ENCODE data around the gene ZNF679. TPM values are rescaled to one million over a fixed set of nuclear protein-coding genes. Genes with fewer than 3 reads are reported as not detected.
"Not testable (repeated sequence)": the region's sequence is repeated elsewhere in the genome, so short reads cannot be mapped to it uniquely, and the experiment has no call there.

Gene ZNF679
- polyA plus RNA-seq, 3 donors, result not detected

DNA sequence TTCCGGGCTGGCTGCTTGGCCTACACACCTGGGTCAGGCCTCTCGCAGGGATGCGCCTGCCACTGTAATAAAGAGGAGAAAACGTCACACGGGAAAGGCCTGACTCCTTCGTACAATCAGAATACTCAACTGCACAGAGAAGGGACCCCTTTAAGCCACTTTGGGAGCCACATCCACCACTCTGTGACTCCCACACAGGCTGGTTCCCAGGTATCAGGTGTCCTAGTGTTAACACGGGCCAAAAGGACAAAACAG is 79.7 kb downstream of the ZNF679 start:
- DNase-seq (ENCODE audit: low read depth in 3 of 3, low spot score in 2 of 3), result no peak

DNA sequence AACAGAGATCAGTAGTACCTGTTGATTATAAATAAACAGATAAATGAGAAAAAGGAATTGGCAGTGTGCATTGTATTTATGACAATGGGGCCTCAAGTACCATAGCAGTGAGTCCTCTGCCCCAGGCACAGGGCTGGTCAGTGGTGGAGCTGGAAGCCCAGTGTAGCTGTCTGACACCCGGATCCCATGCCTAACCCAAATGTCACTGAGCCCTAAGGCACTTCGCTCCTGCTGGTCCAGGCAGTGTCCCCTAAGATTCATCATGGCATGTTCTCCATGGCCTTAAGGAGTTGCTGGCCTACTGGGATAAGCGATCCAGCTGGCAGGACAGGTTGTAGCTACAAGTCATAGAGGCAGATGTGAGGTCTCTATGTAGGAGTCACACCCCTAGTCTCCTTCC is 82.2 kb downstream of the ZNF679 start:
- DNase-seq (ENCODE audit: low read depth in 3 of 3, low spot score in 2 of 3), result no peak

DNA sequence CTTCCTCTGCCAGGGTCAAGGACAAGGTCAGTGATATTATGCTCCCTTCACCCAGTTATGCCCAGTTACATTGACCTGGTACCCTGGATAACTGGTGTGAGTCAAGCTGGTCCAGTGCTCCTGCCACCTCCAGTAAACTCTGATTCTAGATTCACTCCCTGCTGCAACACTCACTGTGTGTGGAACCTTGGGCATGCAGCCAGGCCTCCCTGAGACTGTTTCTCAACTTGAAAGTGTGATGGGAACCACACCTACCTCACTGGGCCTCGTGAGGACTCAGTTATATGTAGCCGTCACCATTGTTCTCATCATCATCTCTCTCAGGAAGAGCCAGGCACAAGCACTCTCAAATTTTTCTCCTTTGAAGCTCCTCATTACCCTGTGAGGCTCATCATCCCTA is 84.6 kb downstream of the ZNF679 start:
- DNase-seq (ENCODE audit: low read depth in 3 of 3, low spot score in 2 of 3), result no peak

DNA sequence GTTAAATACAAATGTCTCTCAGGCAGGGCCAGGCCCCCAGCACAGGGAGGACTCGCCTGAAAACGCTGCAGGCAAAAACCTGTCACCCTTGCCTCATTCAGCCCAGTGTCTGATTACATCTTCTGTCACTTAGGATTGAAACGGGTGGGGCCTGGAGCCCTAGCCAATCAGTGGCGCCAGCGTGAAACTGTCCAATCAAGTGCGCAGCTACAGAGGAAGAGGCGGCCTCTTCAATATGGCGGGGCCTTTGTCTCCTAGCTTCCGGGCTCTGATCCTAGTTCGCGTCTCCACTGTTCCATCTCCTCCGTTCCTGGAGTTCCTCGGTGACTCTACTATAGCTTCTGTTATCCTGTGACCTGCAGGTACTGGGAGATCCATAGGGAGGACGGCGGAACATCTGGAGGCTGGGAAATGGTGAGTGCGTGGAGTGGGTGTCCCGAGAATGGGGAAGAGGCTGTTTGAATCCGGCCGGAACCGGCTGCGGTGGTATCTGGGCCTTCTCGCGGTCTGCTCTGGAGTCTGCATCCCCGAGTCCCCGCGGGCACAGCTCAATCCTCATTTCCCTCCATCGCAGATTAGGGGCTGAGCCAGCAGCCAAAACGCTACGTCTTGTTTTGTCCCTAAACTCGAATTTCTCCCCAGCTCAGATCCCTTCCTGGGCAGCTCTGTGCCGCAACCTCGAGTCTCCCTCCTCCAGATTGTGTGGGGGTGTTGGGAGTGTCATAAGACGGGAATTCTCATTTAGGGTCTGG is 85.6 kb downstream of the ZNF679 start, which contains the start of gene ZNF736:
Gene ZNF736 (plus strand): TSS at position 222 of the 752 bp plus-strand sequence. CDS start 190 bp downstream, at position 412.
- peak; percentile 82 to 91 (median 83) for DNase-seq (ENCODE audit: low read depth in 3 of 3, low spot score in 2 of 3)

DNA sequence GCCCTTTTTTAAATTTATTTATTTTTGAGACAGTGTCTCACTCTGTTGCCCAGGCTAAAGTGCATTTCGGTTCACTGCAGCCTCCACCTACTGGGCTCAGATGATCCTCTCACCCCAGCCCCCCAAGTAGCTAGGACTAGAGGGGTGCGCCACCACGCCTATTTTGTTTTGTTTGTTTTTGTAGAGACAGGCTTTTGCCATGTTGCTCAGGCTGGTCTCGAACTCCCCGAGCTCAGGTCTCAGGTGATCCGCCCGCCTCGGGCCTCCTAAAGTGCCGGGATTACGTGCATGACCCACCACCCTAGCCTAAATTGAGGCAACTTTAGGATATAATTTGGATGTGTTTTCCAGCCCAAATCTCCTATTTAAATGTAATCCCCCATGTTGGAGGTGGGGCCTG is 86.3 kb downstream of the ZNF679 start:
- no peak for DNase-seq (ENCODE audit: low read depth in 3 of 3, low spot score in 2 of 3)

DNA sequence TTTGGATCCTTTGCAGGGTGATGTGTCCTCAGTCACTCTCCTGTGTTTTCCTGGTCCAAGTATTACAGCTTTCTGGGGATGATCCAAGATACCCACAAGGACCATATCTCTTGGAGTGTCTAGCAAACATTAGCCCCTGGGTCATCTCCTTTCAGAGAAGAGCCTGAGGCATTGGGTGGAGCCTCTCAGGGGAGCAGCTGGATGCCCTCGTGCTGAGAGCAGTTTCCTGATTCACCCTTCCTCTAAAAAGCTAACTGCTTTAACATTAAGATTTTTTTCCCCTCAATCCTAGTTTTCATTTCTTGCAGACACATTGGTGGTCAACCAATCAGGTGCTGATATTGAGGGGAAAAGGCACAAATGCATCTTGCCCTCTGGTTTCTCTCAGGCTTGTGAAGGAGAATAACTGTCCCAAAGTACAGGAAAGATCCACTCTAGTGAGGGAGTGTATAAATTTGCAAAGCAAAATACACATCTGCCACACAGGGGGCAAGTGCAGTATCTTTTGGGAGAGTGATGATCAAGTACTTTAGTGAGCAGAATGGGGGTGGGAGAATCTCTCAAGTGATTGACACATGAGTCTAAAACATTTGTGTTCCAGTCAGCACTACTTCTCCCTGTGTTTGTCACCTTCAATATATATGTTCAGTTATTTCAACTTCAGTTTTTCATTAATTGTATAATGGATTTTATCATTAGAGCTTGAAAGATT is 87.9 kb downstream of the ZNF679 start:
- DNase-seq (ENCODE audit: low read depth in 3 of 3, low spot score in 2 of 3), result not testable (repeated sequence)

Other genes with a start within 250 kb of the ZNF679 start
- under 1 TPM in 1 of 3 donors, not detected in 2; 0.12 TPM for gene ZNF722, start 229.6 kb upstream of the ZNF679 start, polyA plus RNA-seq (ENCODE audit: insufficient read length in 3 of 3)
- gene ZNF727, start 183.0 kb upstream of the ZNF679 start, polyA plus RNA-seq (ENCODE audit: insufficient read length in 3 of 3), result under 1 TPM in 2 of 3 donors, not detected in 1; 0.08 to 0.32 TPM
- not detected for gene ZNF735, start 21.3 kb upstream of the ZNF679 start, polyA plus RNA-seq (ENCODE audit: insufficient read length in 3 of 3)
- 10 to 100 TPM; 15.3 to 18.4 (median 16.2) TPM for gene ZNF736, start 85.5 kb downstream of the ZNF679 start, polyA plus RNA-seq (ENCODE audit: insufficient read length in 3 of 3)

Data from right renal cortex interstitium (tissue), 3 donors.